ENCODE data around the gene PTTG1IP. TPM values are rescaled to one million over a fixed set of nuclear protein-coding genes. Genes with fewer than 3 reads are reported as not detected.

The PTTG1IP gene
- total and polyA plus RNA-seq, 2 donors (not counting 1 experiment from before 2014, with no cell fraction given) = 229 to 240 TPM

DNA sequence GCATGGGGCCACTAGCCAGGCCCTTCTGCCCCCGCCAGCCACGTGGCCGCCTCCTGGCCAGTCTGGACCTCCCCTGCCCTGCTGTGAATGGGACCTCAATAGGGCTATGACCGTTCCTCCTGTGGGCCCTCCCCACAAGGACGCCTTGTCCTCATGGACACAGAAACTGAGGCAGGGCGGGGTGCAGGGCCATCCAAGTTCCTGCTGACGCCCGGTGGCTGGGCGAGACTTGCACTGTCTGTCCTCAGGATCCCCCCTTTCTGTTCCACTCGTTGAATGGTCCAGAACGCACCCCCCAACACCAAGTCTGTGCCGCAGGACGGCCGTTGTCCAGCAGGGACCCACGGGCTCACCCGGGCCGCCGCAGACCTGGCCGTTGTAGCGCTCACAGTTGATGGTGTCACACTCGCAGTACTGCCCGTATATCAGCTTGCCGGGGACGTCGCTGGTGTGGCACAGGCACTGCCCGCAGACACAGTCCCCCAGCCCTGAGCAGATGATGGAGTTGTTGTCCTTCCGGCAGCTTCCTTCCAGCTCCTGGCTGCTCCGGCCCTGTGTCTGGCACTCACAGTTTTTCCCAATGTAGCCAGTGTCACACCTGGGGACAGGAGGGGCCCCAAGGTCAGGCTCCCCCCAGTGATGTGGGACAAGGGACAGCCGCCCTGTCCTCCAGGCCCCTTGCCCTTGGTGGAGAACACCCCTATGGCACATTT lies 16.3 kb upstream of the PTTG1IP start:
- H2AFZ ChIP-seq (ENCODE audit: low read length) = no peak overlapping the region
- no peak for DNase-seq (ENCODE audit: low read depth in 2 of 2)
- H3K9ac ChIP-seq (ENCODE audit: insufficient read depth, low read length) = no peak overlapping the region
- no peak overlapping the region for H3K4me2 ChIP-seq (ENCODE audit: extremely low read depth, insufficient read depth, low read length)
- no peaks in the 10 kb centered on the region for H3K79me2 ChIP-seq (ENCODE audit: control insufficient read depth, insufficient read depth, low read length)
- no peaks in the 10 kb centered on the region for H3K4me1 ChIP-seq (ENCODE audit: control insufficient read depth, extremely low read depth, insufficient read depth, low read length)
- no peaks in the 10 kb centered on the region for H3K36me3 ChIP-seq (ENCODE audit: control insufficient read depth, insufficient read depth, low read length)
- no peaks in the 10 kb centered on the region for H3K9me3 ChIP-seq (ENCODE audit: control insufficient read depth, insufficient read depth, low read depth, low read length)
- H4K20me1 ChIP-seq (ENCODE audit: control insufficient read depth, extremely low read depth, insufficient read depth, low read length) = no peaks in the 10 kb centered on the region
- TF ChIP-seq EZH2 (IDR thresholded peaks at IDR 0.05; ENCODE audit: low read length, missing control alignments) (no peak), CTCF (conservative IDR thresholded peaks at IDR 0.05 in 1 of 2, IDR thresholded peaks at IDR 0.05 in 1 of 2; ENCODE audit: low read depth in 1 of 2, low read length in 2 of 2) (no peak)
- no peak overlapping the region for H3K4me3 ChIP-seq (replicated peaks in 1 of 4; ENCODE audit: control extremely low read depth in 1 of 4, insufficient read depth in 1 of 4, low read depth in 3 of 4, low read length in 4 of 4)
- H3K27me3 ChIP-seq (ENCODE audit: control insufficient read depth, insufficient read depth, low read length) = peaks cover 12% of the 10 kb centered on the region
- H3K27ac ChIP-seq (ENCODE audit: insufficient read depth, low read length) = no peak overlapping the region

DNA sequence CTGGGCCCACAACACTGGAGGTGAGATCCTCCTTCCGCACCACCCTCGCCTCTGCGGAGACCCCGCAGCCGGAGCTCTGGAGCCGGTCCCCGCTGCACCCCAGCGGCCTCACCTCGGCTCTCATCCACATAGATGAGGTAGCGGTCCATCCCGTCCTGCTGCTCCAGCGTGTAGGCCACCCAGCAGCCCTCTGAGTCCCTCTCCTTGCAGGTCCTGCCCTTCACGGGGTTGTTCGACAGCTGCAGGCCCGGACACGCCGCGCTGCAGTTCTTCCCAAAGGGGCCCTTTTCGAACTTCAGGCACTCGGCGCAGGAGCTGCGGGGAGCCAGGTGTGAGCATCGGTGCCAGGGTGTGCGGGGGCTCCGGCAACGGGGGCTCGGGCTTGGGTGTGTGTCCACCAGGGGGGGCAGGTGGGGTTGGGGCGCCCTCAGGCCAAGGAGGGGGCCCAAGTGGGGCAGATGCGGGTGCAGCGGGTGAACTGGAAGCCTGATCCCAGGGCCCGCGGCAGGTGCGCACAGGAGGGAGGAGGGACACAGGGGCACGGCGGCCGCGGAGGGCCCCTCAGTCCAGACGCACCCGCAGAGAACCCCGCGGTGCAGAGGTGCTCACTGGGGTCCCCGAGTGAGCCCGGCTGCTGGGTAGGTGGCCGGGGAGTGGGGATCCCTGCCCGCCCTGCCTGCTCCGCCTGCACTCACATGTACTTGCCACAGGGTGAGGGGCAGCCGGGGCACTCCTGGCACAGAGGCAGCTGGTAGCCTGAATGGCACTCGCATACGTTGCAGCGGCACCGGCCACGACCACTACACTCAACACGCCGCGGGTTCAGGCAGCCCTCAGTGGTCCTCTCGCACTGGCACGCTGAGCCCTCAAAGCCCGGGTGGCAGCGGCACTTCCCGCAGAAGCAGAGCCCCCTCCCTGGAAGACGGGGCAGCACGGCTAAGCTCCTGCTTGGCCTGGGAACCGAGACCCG lies 15.4 kb upstream of the PTTG1IP start:
- Histone ChIP-seq H3K27me3 (ENCODE audit: control insufficient read depth, insufficient read depth, low read length) (peaks cover 10% of the 10 kb centered on the region), H2AFZ (ENCODE audit: low read length) (no peak overlapping the region), H4K20me1 (ENCODE audit: control insufficient read depth, extremely low read depth, insufficient read depth, low read length) (no peaks in the 10 kb centered on the region), H3K79me2 (ENCODE audit: control insufficient read depth, insufficient read depth, low read length) (no peaks in the 10 kb centered on the region), H3K4me1 (ENCODE audit: control insufficient read depth, extremely low read depth, insufficient read depth, low read length) (no peaks in the 10 kb centered on the region), H3K27ac (ENCODE audit: insufficient read depth, low read length) (no peak overlapping the region), H3K4me2 (ENCODE audit: extremely low read depth, insufficient read depth, low read length) (no peak overlapping the region), H3K36me3 (ENCODE audit: control insufficient read depth, insufficient read depth, low read length) (no peaks in the 10 kb centered on the region), H3K4me3 (replicated peaks in 1 of 4; ENCODE audit: control extremely low read depth in 1 of 4, insufficient read depth in 1 of 4, low read depth in 3 of 4, low read length in 4 of 4) (no peak overlapping the region), H3K9me3 (ENCODE audit: control insufficient read depth, insufficient read depth, low read depth, low read length) (no peaks in the 10 kb centered on the region), H3K9ac (ENCODE audit: insufficient read depth, low read length) (no peak overlapping the region)
- no peak for DNase-seq (ENCODE audit: low read depth in 2 of 2)
- TF ChIP-seq EZH2 (IDR thresholded peaks at IDR 0.05; ENCODE audit: low read length, missing control alignments) (no peak), CTCF (conservative IDR thresholded peaks at IDR 0.05 in 1 of 2, IDR thresholded peaks at IDR 0.05 in 1 of 2; ENCODE audit: low read depth in 1 of 2, low read length in 2 of 2) (no peak)
